ENCODE measurements around the gene FIGNL1.

Gene FIGNL1

GRCh38 chr7:50394315-50394714, 55.8 kb downstream of the FIGNL1 start:
- DNase-seq, result no peak
